ENCODE data around the gene RFT1. TPM values are rescaled to one million over a fixed set of nuclear protein-coding genes. Genes with fewer than 3 reads are reported as not detected.

The RFT1 gene
- total and polyA plus RNA-seq, 4 donors: 10.8 to 23.1 (median 21.6) TPM

DNA sequence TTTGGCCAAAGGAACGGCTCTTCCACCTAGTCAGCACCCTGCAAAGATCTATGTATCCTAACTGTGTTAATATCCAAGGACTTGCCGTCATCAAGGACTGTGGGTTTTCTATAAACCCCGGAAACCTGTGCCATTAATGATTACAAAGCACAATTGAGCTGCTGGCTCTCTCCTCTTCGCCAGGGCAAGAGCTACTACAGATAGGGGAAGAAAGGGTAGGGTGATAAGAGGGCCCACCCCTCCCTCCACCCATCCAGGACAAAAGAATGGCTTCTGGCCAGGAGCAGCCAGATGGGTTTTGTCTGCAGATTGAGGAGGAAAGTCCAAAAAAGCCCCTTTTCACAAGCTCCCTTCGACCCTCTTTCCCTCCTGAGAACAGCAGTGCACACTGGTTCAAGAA lies 9.9 kb downstream of the RFT1 start:
- no peaks in the 10 kb centered on the region for H3K27me3 ChIP-seq (ENCODE audit: control insufficient read depth in 3 of 3, insufficient read depth in 3 of 3, low read length in 2 of 3)
- WGBS, 2 donors: 67 to 78% methylated on average over 5 of the region's 5 CpGs
- ATAC-seq (ENCODE audit: insufficient read depth, low FRiP score) (no peak), DNase-seq (no peak)
- H3K27ac ChIP-seq (ENCODE audit: low read depth in 1 of 2, low read length in 1 of 2): no peak overlapping the region
- H3K4me3 ChIP-seq: no peak overlapping the region
- H3K9ac ChIP-seq (ENCODE audit: insufficient read depth in 1 of 2, low read length in 2 of 2): no peak overlapping the region
- H3K36me3 ChIP-seq (ENCODE audit: control insufficient read depth in 4 of 4, insufficient read depth in 4 of 4, low read length in 4 of 4): peaks cover 9 to 70% (median 44%) of the 10 kb centered on the region in 4 donors
- peaks cover 0 to 4% (median 0%) of the 10 kb centered on the region in 5 donors for H3K4me1 ChIP-seq (ENCODE audit: control insufficient read depth in 5 of 5, insufficient read depth in 5 of 5, low read length in 5 of 5)
- H3K9me3 ChIP-seq (ENCODE audit: control insufficient read depth in 4 of 4, insufficient read depth in 3 of 4, low read length in 3 of 4): no peaks in the 10 kb centered on the region
- TF ChIP-seq, protein P1, sequence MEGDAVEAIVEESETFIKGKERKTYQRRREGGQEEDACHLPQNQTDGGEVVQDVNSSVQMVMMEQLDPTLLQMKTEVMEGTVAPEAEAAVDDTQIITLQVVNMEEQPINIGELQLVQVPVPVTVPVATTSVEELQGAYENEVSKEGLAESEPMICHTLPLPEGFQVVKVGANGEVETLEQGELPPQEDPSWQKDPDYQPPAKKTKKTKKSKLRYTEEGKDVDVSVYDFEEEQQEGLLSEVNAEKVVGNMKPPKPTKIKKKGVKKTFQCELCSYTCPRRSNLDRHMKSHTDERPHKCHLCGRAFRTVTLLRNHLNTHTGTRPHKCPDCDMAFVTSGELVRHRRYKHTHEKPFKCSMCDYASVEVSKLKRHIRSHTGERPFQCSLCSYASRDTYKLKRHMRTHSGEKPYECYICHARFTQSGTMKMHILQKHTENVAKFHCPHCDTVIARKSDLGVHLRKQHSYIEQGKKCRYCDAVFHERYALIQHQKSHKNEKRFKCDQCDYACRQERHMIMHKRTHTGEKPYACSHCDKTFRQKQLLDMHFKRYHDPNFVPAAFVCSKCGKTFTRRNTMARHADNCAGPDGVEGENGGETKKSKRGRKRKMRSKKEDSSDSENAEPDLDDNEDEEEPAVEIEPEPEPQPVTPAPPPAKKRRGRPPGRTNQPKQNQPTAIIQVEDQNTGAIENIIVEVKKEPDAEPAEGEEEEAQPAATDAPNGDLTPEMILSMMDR (IDR thresholded peaks at IDR 0.05; ENCODE audit: control extremely low read depth, extremely low read depth): no peak

DNA sequence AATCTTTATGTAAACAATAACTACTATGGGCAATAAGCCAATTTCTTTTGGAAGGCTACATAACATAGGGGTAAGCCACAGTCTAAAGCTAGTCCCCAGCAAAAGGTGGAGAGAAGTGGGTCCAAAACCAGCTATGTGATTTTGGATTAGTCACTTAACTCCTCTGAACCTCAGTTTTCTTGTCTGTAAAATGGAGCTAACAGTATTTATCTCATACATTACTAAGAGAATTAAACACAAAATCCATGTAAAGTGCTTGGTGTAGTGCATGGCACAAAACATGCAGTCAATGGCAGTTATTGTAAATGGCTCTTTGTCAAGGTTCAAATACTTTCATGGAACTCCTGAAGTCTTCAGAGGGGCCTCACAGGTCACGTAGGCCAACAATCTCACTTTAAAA lies 13.3 kb downstream of the RFT1 start:
- H3K4me3 ChIP-seq: no peak overlapping the region
- H3K9me3 ChIP-seq (ENCODE audit: control insufficient read depth in 4 of 4, insufficient read depth in 3 of 4, low read length in 3 of 4): no peaks in the 10 kb centered on the region
- H3K36me3 ChIP-seq (ENCODE audit: control insufficient read depth in 4 of 4, insufficient read depth in 4 of 4, low read length in 4 of 4): peaks cover 2 to 56% (median 30%) of the 10 kb centered on the region in 4 donors
- TF ChIP-seq, protein P1 (IDR thresholded peaks at IDR 0.05; ENCODE audit: control extremely low read depth, extremely low read depth): no peak
- H3K9ac ChIP-seq (ENCODE audit: insufficient read depth in 1 of 2, low read length in 2 of 2): no peak overlapping the region
- no peaks in the 10 kb centered on the region for H3K27me3 ChIP-seq (ENCODE audit: control insufficient read depth in 3 of 3, insufficient read depth in 3 of 3, low read length in 2 of 3)
- H3K4me1 ChIP-seq (ENCODE audit: control insufficient read depth in 5 of 5, insufficient read depth in 5 of 5, low read length in 5 of 5): peaks cover 0 to 8% (median 4%) of the 10 kb centered on the region in 5 donors
- no peak overlapping the region for H3K27ac ChIP-seq (ENCODE audit: low read depth in 1 of 2, low read length in 1 of 2)
- WGBS, 2 donors: 100% methylated on average over 1 of the region's 1 CpG
- ATAC-seq (ENCODE audit: insufficient read depth, low FRiP score) (no peak), DNase-seq (no peak)

DNA sequence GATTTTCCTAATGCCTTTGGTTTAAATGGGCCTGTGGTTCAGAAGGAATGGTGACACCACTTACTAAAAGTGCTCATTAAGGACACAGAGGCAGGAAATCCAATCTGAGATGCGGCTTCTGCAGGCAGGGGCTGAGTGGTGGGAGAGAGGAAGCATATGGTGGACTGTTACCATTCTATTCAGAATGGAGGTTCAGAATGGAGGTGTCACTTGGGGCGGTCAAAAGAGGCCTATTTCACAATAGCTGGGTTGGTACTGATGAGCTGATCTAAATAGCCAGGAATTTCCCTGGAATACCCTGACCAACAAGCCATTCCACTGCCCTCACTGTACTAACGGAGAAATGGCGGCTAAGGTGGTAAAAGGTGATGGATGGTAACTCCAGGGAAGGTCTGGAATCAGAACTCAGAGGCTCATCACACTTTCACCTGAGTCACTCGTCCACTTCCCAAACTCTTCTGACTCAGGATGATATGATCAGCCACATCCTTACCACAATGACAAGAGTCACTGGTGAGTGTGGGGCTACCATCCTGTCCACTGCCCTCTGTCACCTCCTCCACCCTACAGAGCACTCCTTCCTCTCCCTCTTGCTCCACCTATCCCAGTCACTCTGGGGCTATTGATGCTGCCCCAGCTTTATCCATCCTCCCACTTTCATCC lies 15.7 kb downstream of the RFT1 start:
- Histone ChIP-seq H3K9ac (ENCODE audit: insufficient read depth in 1 of 2, low read length in 2 of 2) (no peak overlapping the region), H3K4me1 (ENCODE audit: control insufficient read depth in 5 of 5, insufficient read depth in 5 of 5, low read length in 5 of 5) (peaks cover 0 to 17% (median 0%) of the 10 kb centered on the region in 5 donors), H3K27me3 (ENCODE audit: control insufficient read depth in 3 of 3, insufficient read depth in 3 of 3, low read length in 2 of 3) (no peaks in the 10 kb centered on the region), H3K9me3 (ENCODE audit: control insufficient read depth in 4 of 4, insufficient read depth in 3 of 4, low read length in 3 of 4) (no peaks in the 10 kb centered on the region), H3K27ac (ENCODE audit: low read depth in 1 of 2, low read length in 1 of 2) (peak overlapping the region in 1 of 2 donors; percentile 39), H3K4me3 (no peak overlapping the region), H3K36me3 (ENCODE audit: control insufficient read depth in 4 of 4, insufficient read depth in 4 of 4, low read length in 4 of 4) (peaks cover 0 to 38% (median 21%) of the 10 kb centered on the region in 4 donors)
- WGBS, 2 donors: 54 to 75% methylated on average over 5 of the region's 5 CpGs
- peak in 2 of 3 donors; percentile 42 to 71 for DNase-seq
- TF ChIP-seq, protein P1 (IDR thresholded peaks at IDR 0.05; ENCODE audit: control extremely low read depth, extremely low read depth): no peak
- ATAC-seq (ENCODE audit: insufficient read depth, low FRiP score): no peak

All from lung (tissue), 12 donors.